Measurements from ENCODE around the gene SLC9A5.

The SLC9A5 gene

GRCh38 chr16:67216612-67217490, 31.9 kb upstream of the SLC9A5 start:
- no peak for DNase-seq

GRCh38 chr16:67223992-67224391, 24.8 kb upstream of the SLC9A5 start:
- DNase-seq: no peak

- DNase-seq: no peak
Measured at GRCh38 chr16:67226295-67226803, 22.4 kb upstream of the SLC9A5 start.

- peak; percentile 98 for DNase-seq
Measured at GRCh38 chr16:67226804-67227566, 21.8 kb upstream of the SLC9A5 start, which contains the start of gene TMEM208. TSS of gene TMEM208 (plus strand) at chr16:67227130. CDS start at chr16:67227219, 89 bp downstream.

GRCh38 chr16:67227567-67227921, 21.2 kb upstream of the SLC9A5 start:
- no peak for DNase-seq

- DNase-seq: no peak
Measured at GRCh38 chr16:67228034-67228785, 20.6 kb upstream of the SLC9A5 start.

- no peak for DNase-seq
Measured at GRCh38 chr16:67228905-67229304, 19.9 kb upstream of the SLC9A5 start.

GRCh38 chr16:67229906-67230808, 18.6 kb upstream of the SLC9A5 start:
- DNase-seq: no peak

GRCh38 chr16:67230809-67231660, 17.7 kb upstream of the SLC9A5 start:
- DNase-seq: no peak

GRCh38 chr16:67233596-67233995, 15.2 kb upstream of the SLC9A5 start:
- no peak for DNase-seq

GRCh38 chr16:67234180-67234597, 14.6 kb upstream of the SLC9A5 start:
- no peak for DNase-seq

GRCh38 chr16:67235816-67236562, 12.8 kb upstream of the SLC9A5 start:
- peak; percentile 78 for DNase-seq

GRCh38 chr16:67236563-67237395, 12.0 kb upstream of the SLC9A5 start:
- peak; percentile 86 for DNase-seq

- DNase-seq: no peak
Measured at GRCh38 chr16:67237396-67238277, 11.1 kb upstream of the SLC9A5 start.

GRCh38 chr16:67238278-67238575, 10.6 kb upstream of the SLC9A5 start:
- DNase-seq: no peak

- DNase-seq: no peak
Measured at GRCh38 chr16:67238806-67239470, 9.8 kb upstream of the SLC9A5 start.

- no peak for DNase-seq
Measured at GRCh38 chr16:67240506-67240905, 8.3 kb upstream of the SLC9A5 start.
